ENCODE results near the gene SLC17A8. TPM values are rescaled to one million over a fixed set of nuclear protein-coding genes. Genes with fewer than 3 reads are reported as not detected.

The SLC17A8 gene
- total RNA-seq, 1 experiment from 2014 or later, result not detected

GRCh38 chr12:100447381-100447780 lies 90.5 kb downstream of the SLC17A8 start:
- no peak overlapping the region for H2AFZ ChIP-seq
- no peaks in the 10 kb centered on the region for H3F3A ChIP-seq (ENCODE audit: insufficient read depth, low read depth)
- POLR2A ChIA-PET (ENCODE audit: unreplicated experiment), result no interaction called here
- H3K4me1 ChIP-seq (replicated peaks; ENCODE audit: insufficient read depth), result no peaks in the 10 kb centered on the region
- CTCF ChIA-PET, result no interaction called here
- H4K20me1 ChIP-seq (ENCODE audit: insufficient read depth), result no peaks in the 10 kb centered on the region
- H3K79me2 ChIP-seq (ENCODE audit: low read depth), result no peaks in the 10 kb centered on the region
- TF ChIP-seq CTCF (conservative IDR thresholded peaks at IDR 0.05) (no peak), EZH2 (IDR thresholded peaks at IDR 0.05; ENCODE audit: low read depth) (no peak)
- no peak overlapping the region for H3K4me2 ChIP-seq
- no peaks in the 10 kb centered on the region for H3K9me3 ChIP-seq (ENCODE audit: insufficient read depth, low read depth)
- H3K9me2 ChIP-seq (ENCODE audit: insufficient read depth), result no peaks in the 10 kb centered on the region
- no peaks in the 10 kb centered on the region for H3K36me3 ChIP-seq (ENCODE audit: low read depth)
- DNase-seq, result no peak
- no peak overlapping the region for H3K4me3 ChIP-seq
- no peak overlapping the region for H3K27ac ChIP-seq
- no TSS peak for BruUV-seq (replicated peaks)
- intact Hi-C loops (cut with micrococcal nuclease; ENCODE audit: unreplicated experiment), result no loop called here
- peaks cover 43% of the 10 kb centered on the region; the same call in 1 of the 2 replicates for H3K27me3 ChIP-seq (ENCODE audit: insufficient read depth, low read depth)

GRCh38 chr12:100448656-100449055 lies 91.8 kb downstream of the SLC17A8 start:
- intact Hi-C loops (cut with micrococcal nuclease; ENCODE audit: unreplicated experiment), result no loop called here
- no peak for DNase-seq
- Histone ChIP-seq H3F3A (ENCODE audit: insufficient read depth, low read depth) (no peaks in the 10 kb centered on the region), H3K4me1 (replicated peaks; ENCODE audit: insufficient read depth) (no peaks in the 10 kb centered on the region), H3K4me2 (no peak overlapping the region), H3K36me3 (ENCODE audit: low read depth) (no peaks in the 10 kb centered on the region), H3K27me3 (ENCODE audit: insufficient read depth, low read depth) (peaks cover 43% of the 10 kb centered on the region; the same call in 1 of the 2 replicates), H3K9me2 (ENCODE audit: insufficient read depth) (no peaks in the 10 kb centered on the region), H3K9me3 (ENCODE audit: insufficient read depth, low read depth) (no peaks in the 10 kb centered on the region), H3K27ac (no peak overlapping the region), H3K4me3 (no peak overlapping the region), H2AFZ (no peak overlapping the region), H4K20me1 (ENCODE audit: insufficient read depth) (no peaks in the 10 kb centered on the region), H3K79me2 (ENCODE audit: low read depth) (no peaks in the 10 kb centered on the region)
- ChIA-PET POLR2A (ENCODE audit: unreplicated experiment) (no interaction called here), CTCF (no interaction called here)
- BruUV-seq (replicated peaks), result no TSS peak
- TF ChIP-seq CTCF (conservative IDR thresholded peaks at IDR 0.05) (no peak), EZH2 (IDR thresholded peaks at IDR 0.05; ENCODE audit: low read depth) (no peak)

DNA sequence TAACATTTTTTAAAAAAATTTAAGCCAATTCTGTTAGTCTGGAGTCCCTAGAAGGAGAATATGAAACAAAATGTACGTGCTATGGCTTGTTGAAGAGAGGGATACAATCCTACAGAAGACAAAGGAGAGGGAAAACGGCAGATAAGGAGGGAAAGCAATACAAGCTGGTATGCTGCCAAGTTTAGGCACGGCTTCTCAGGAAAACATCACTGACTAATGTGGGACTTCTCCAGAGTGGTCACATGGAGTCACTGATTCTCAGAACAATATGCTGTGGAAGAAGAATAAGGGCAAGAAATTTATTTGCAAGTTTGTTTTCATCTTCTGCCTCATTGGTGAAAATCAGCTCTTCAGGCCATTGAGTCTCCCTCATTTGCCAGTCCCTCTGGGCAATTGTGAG lies 93.9 kb downstream of the SLC17A8 start:
- intact Hi-C loops (cut with micrococcal nuclease; ENCODE audit: unreplicated experiment), result no loop called here
- no peak overlapping the region for H3K27ac ChIP-seq
- no peak overlapping the region for H3K4me3 ChIP-seq
- CTCF ChIA-PET, result no interaction called here
- BruUV-seq (replicated peaks), result no TSS peak
- no peaks in the 10 kb centered on the region for H3K79me2 ChIP-seq (ENCODE audit: low read depth)
- peaks cover 34% of the 10 kb centered on the region; the same call in 1 of the 2 replicates for H3K27me3 ChIP-seq (ENCODE audit: insufficient read depth, low read depth)
- DNase-seq, result no peak
- H2AFZ ChIP-seq, result no peak overlapping the region
- no peaks in the 10 kb centered on the region for H3K4me1 ChIP-seq (replicated peaks; ENCODE audit: insufficient read depth)
- H3K36me3 ChIP-seq (ENCODE audit: low read depth), result no peaks in the 10 kb centered on the region
- H4K20me1 ChIP-seq (ENCODE audit: insufficient read depth), result no peaks in the 10 kb centered on the region
- no peaks in the 10 kb centered on the region for H3K9me2 ChIP-seq (ENCODE audit: insufficient read depth)
- no peaks in the 10 kb centered on the region for H3K9me3 ChIP-seq (ENCODE audit: insufficient read depth, low read depth)
- no peak overlapping the region for H3K4me2 ChIP-seq
- TF ChIP-seq CTCF (conservative IDR thresholded peaks at IDR 0.05) (no peak), EZH2 (IDR thresholded peaks at IDR 0.05; ENCODE audit: low read depth) (no peak)
- H3F3A ChIP-seq (ENCODE audit: insufficient read depth, low read depth), result no peaks in the 10 kb centered on the region
- POLR2A ChIA-PET (ENCODE audit: unreplicated experiment), result no interaction called here

All from PC-9 (cell line).